Measurements from ENCODE around the gene MRTFA. TPM values are rescaled to one million over a fixed set of nuclear protein-coding genes. Genes with fewer than 3 reads are reported as not detected.

Gene MRTFA
- total and polyA plus RNA-seq, 4 donors = 7.5 to 22.0 (median 9.6) TPM

GRCh38 chr22:40444178-40444831 lies 192.2 kb downstream of the MRTFA start (continued):
- TF ChIP-seq SP1 (IDR thresholded peaks at IDR 0.05) = no peak
- TF ChIP-seq FOXA1 (IDR thresholded peaks at IDR 0.05) = no peak

- H3K4me1 ChIP-seq (ENCODE audit: control insufficient read depth in 4 of 4, insufficient read depth in 4 of 4, low read length in 3 of 4) = no peaks in the 10 kb centered on the region
- no peak overlapping the region for H3K4me3 ChIP-seq (ENCODE audit: low read depth in 1 of 3, low read length in 3 of 3)
- no peaks in the 10 kb centered on the region for H3K9me3 ChIP-seq (ENCODE audit: control insufficient read depth in 4 of 4, low read length in 3 of 4)
- no peak overlapping the region for H3K27ac ChIP-seq (ENCODE audit: low read depth in 1 of 2, low read length in 2 of 2)
- H3K36me3 ChIP-seq (ENCODE audit: control insufficient read depth in 4 of 4, insufficient read depth in 3 of 4, low read depth in 1 of 4, low read length in 3 of 4) = no peaks in the 10 kb centered on the region
- TF ChIP-seq HNF4G (IDR thresholded peaks at IDR 0.05) = no peak
- TF ChIP-seq NR2F2 (IDR thresholded peaks at IDR 0.05) = no peak
- TF ChIP-seq EGR1 (IDR thresholded peaks at IDR 0.05; ENCODE audit: low read depth in 2 of 2) = no peak
- no peak for TF ChIP-seq CTCF (IDR thresholded peaks at IDR 0.05; ENCODE audit: low read depth, low read length, missing input control)
- TF ChIP-seq YY1 (IDR thresholded peaks at IDR 0.05) = no peak
- TF ChIP-seq FOXA2 (IDR thresholded peaks at IDR 0.05) = no peak
- no peak for TF ChIP-seq ATF3 (IDR thresholded peaks at IDR 0.05)
- TF ChIP-seq RXRA (IDR thresholded peaks at IDR 0.05) = no peak
- no peak for TF ChIP-seq JUND (IDR thresholded peaks at IDR 0.05)
- TF ChIP-seq SP1 (IDR thresholded peaks at IDR 0.05) = no peak
- no peak for TF ChIP-seq HNF4A (conservative IDR thresholded peaks at IDR 0.05)
- TF ChIP-seq RAD21 (IDR thresholded peaks at IDR 0.05) = no peak
- no peak for TF ChIP-seq GABPA (IDR thresholded peaks at IDR 0.05 in 1 of 2, conservative IDR thresholded peaks at IDR 0.05 in 1 of 2)
- no peak for TF ChIP-seq TAF1 (conservative IDR thresholded peaks at IDR 0.05)
- no peak for TF ChIP-seq FOXA1 (IDR thresholded peaks at IDR 0.05)
- TF ChIP-seq MAX (IDR thresholded peaks at IDR 0.05) = no peak
- TF ChIP-seq ZBTB33 (IDR thresholded peaks at IDR 0.05) = no peak
- TF ChIP-seq REST (IDR thresholded peaks at IDR 0.05) = no peak
- no peaks in the 10 kb centered on the region for H3K27me3 ChIP-seq (ENCODE audit: control insufficient read depth in 4 of 4, insufficient read depth in 4 of 4, low read length in 3 of 4)
- no peak overlapping the region for H3K9ac ChIP-seq (ENCODE audit: low read depth in 1 of 2, low read length in 2 of 2)
- WGBS = 89% methylated on average over 4 of the region's 4 CpGs
- DNase-seq (ENCODE audit: low spot score) = no peak
These were observed 192.8 kb downstream of the MRTFA start for GRCh38 chr22:40443732-40444131.
